Measurements from ENCODE around the gene ALMS1.
"Not testable (repeated sequence)": the region's sequence is repeated elsewhere in the genome, so short reads cannot be mapped to it uniquely, and the experiment has no call there.

The ALMS1 gene

DNA sequence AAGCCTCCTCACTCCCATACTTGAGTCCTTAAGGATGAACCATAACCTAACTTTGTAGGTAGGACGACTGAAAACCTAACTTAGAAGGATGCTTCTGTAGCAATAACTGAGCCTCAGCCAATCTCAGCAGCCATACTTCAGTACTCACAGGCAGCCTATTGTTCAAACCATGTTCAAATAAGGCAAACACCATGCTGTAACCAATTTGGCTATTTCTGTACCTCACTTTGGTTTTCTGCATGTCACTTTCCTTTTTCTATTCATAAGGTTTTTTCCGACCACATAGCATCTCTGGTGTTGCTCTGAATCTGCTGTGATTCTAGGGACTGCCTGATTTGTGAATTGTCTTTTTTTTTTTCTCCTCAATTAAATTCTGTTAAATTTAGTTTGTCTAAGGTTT is 242.9 kb downstream of the ALMS1 start:
- not testable (repeated sequence) for H3F3A ChIP-seq (ENCODE audit: control insufficient read depth, insufficient read depth); H4K20me1 ChIP-seq (ENCODE audit: control insufficient read depth, insufficient read depth, low read depth, low read length); H3K27me3 ChIP-seq (ENCODE audit: control insufficient read depth, low read length); H3K4me3 ChIP-seq (ENCODE audit: low read length); H3K36me3 ChIP-seq (ENCODE audit: control insufficient read depth, low read length); H3K9me3 ChIP-seq (ENCODE audit: control insufficient read depth, insufficient read depth, low read length); H3K27ac ChIP-seq (ENCODE audit: low read depth, low read length); H3K79me2 ChIP-seq (ENCODE audit: control insufficient read depth, low read length); H3K9me2 ChIP-seq (replicated peaks; ENCODE audit: control insufficient read depth, low read length); H3K4me2 ChIP-seq (ENCODE audit: low read length); H3K4me1 ChIP-seq (ENCODE audit: control insufficient read depth, low read length)

GRCh38 chr2:73630662-73631266 is 245.1 kb downstream of the ALMS1 start:
- not testable (repeated sequence) for H3K27me3 ChIP-seq (ENCODE audit: control insufficient read depth, low read length); H3K4me3 ChIP-seq (ENCODE audit: low read length); H3F3A ChIP-seq (ENCODE audit: control insufficient read depth, insufficient read depth)

DNA sequence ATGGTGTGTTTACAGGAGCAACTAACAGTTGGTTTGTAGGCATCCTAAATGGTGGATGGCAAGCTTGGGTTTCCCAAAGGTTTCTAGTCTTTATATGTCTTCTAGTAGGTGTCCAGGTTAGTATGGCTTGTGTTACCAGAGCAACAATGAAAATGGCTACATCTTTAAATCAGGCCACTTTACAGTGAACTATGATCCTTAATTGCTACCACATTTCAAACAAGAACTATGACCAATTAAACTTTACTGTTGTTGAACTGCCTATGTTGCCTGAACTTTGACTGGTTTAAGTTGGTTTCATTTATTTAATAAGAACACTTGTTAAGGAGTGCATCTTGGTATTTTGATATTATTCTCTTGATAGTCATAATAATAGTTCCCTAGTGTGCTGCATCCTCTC is 251.3 kb downstream of the ALMS1 start:
- H3F3A ChIP-seq (ENCODE audit: control insufficient read depth, insufficient read depth); H3K4me1 ChIP-seq (ENCODE audit: control insufficient read depth, low read length); H3K36me3 ChIP-seq (ENCODE audit: control insufficient read depth, low read length); H3K9me2 ChIP-seq (replicated peaks; ENCODE audit: control insufficient read depth, low read length); H3K9me3 ChIP-seq (ENCODE audit: control insufficient read depth, insufficient read depth, low read length); H3K27me3 ChIP-seq (ENCODE audit: control insufficient read depth, low read length); H3K27ac ChIP-seq (ENCODE audit: low read depth, low read length); H4K20me1 ChIP-seq (ENCODE audit: control insufficient read depth, insufficient read depth, low read depth, low read length); H3K79me2 ChIP-seq (ENCODE audit: control insufficient read depth, low read length); H3K4me3 ChIP-seq (ENCODE audit: low read length); H3K4me2 ChIP-seq (ENCODE audit: low read length): not testable (repeated sequence)

More at GRCh38 chr2:73630662-73631266, 245.1 kb downstream of the ALMS1 start:
- H3K4me2 ChIP-seq (ENCODE audit: low read length); H3K9me3 ChIP-seq (ENCODE audit: control insufficient read depth, insufficient read depth, low read length); H3K79me2 ChIP-seq (ENCODE audit: control insufficient read depth, low read length); H4K20me1 ChIP-seq (ENCODE audit: control insufficient read depth, insufficient read depth, low read depth, low read length); H3K4me1 ChIP-seq (ENCODE audit: control insufficient read depth, low read length); H3K36me3 ChIP-seq (ENCODE audit: control insufficient read depth, low read length); H3K9me2 ChIP-seq (replicated peaks; ENCODE audit: control insufficient read depth, low read length); H3K27ac ChIP-seq (ENCODE audit: low read depth, low read length): not testable (repeated sequence)
- TF ChIP-seq, protein P1, sequence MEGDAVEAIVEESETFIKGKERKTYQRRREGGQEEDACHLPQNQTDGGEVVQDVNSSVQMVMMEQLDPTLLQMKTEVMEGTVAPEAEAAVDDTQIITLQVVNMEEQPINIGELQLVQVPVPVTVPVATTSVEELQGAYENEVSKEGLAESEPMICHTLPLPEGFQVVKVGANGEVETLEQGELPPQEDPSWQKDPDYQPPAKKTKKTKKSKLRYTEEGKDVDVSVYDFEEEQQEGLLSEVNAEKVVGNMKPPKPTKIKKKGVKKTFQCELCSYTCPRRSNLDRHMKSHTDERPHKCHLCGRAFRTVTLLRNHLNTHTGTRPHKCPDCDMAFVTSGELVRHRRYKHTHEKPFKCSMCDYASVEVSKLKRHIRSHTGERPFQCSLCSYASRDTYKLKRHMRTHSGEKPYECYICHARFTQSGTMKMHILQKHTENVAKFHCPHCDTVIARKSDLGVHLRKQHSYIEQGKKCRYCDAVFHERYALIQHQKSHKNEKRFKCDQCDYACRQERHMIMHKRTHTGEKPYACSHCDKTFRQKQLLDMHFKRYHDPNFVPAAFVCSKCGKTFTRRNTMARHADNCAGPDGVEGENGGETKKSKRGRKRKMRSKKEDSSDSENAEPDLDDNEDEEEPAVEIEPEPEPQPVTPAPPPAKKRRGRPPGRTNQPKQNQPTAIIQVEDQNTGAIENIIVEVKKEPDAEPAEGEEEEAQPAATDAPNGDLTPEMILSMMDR (IDR thresholded peaks at IDR 0.05; ENCODE audit: low read depth, low read length, poor library complexity, severe bottlenecking): peak; percentile 78

- Histone ChIP-seq H3K27me3 (ENCODE audit: control insufficient read depth, low read length) (no peaks in the 10 kb centered on the region), H3K4me1 (ENCODE audit: control insufficient read depth, low read length) (no peaks in the 10 kb centered on the region), H4K20me1 (ENCODE audit: control insufficient read depth, insufficient read depth, low read depth, low read length) (no peaks in the 10 kb centered on the region), H3K27ac (ENCODE audit: low read depth, low read length) (no peak overlapping the region), H3K79me2 (ENCODE audit: control insufficient read depth, low read length) (no peaks in the 10 kb centered on the region), H3K36me3 (ENCODE audit: control insufficient read depth, low read length) (no peaks in the 10 kb centered on the region), H3K9me3 (ENCODE audit: control insufficient read depth, insufficient read depth, low read length) (peaks cover 3% of the 10 kb centered on the region; the same call in 1 of the 2 replicates), H3K9me2 (replicated peaks; ENCODE audit: control insufficient read depth, low read length) (no peaks in the 10 kb centered on the region), H3K4me3 (ENCODE audit: low read length) (no peak overlapping the region), H3K4me2 (ENCODE audit: low read length) (no peak overlapping the region), H3F3A (ENCODE audit: control insufficient read depth, insufficient read depth) (no peaks in the 10 kb centered on the region)
- TF ChIP-seq, protein P1 (IDR thresholded peaks at IDR 0.05; ENCODE audit: low read depth, low read length, poor library complexity, severe bottlenecking): no peak
- TF ChIP-seq EZH2phosphoT487 (IDR thresholded peaks at IDR 0.05; ENCODE audit: borderline replicate concordance, low read length): no peak
These were observed 252.8 kb downstream of the ALMS1 start for GRCh38 chr2:73638429-73638828.

Measured in DOHH2 (cell line).